ENCODE data around the gene DNAJB5. TPM values are rescaled to one million over a fixed set of nuclear protein-coding genes. Genes with fewer than 3 reads are reported as not detected.
"Not testable (repeated sequence)": the region's sequence is repeated elsewhere in the genome, so short reads cannot be mapped to it uniquely, and the experiment has no call there.

Gene DNAJB5
- total RNA-seq, 4 donors from 2014 or later = 1.1 to 3.7 (median 1.9) TPM

DNA sequence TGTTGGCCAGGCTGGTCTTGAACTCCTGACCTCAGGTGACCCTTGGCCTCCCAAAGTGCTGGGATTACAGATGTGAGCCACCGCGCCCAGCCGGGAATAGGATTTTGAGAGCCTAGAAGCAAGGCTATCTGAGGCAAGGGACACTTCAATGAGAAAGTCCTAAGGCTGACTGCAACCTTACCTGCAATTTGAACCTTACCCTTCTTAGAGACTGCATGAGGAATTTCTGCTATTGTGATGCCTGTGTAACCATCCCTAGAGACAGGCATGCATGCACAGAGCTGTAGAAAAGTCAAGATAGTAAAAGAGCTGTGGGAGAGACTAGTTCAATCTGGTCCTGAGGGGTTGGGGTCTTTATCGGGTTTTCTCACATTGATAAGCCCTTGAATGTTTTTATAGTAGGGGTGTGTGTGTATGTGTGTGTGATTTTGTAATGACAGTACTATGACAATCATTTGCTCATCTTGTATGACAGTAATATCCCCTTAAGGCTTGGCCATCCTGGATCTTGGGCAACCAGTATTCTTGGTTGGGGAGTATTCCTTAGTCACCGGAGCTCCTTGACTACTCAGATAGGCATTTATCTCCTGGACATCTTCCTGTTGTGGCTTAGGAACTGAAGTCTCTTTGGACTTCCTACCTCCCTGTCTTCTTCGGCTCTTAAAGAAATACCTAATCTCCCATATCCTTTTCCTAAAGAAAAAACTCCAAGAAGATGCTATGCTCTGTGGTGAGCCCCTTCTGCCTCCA is 11.2 kb downstream of the DNAJB5 start:
- no peak for DNase-seq (ENCODE audit: low spot score in 2 of 2)
- WGBS, 2 donors = 74 to 81% methylated on average over 6 of the region's 6 CpGs
- H3K4me3 ChIP-seq (ENCODE audit: low read depth, poor library complexity, severe bottlenecking) = no peak overlapping the region
- TF ChIP-seq POLR2A (IDR thresholded peaks at IDR 0.05) = no peak
- intact Hi-C loops (cut with DNase I; ENCODE audit: low total_unique reads) = no loop called here

DNA sequence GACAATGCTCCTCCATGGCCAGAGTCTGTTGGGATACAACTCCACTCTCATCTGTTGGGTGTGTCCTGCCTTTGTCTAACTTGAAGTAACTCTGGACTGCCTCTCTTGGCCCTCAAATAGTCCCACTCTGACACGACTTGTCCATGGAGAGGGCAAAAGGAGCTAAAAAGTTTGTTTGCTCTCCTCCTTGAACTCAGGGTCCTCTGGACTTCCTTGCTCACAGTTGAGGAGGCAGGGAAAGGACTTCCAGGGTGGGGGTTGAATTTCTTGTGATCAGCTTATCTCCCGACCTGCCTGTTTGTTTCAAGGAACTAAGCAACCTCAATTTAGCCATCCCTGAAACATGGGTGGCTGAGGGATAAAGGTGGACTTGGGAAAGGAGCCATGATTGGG is 11.7 kb downstream of the DNAJB5 start:
- intact Hi-C loops (cut with DNase I; ENCODE audit: low total_unique reads) = no loop called here
- H3K4me3 ChIP-seq (ENCODE audit: low read depth, poor library complexity, severe bottlenecking) = no peak overlapping the region
- TF ChIP-seq POLR2A (IDR thresholded peaks at IDR 0.05) = no peak
- TF ChIP-seq, protein P1, sequence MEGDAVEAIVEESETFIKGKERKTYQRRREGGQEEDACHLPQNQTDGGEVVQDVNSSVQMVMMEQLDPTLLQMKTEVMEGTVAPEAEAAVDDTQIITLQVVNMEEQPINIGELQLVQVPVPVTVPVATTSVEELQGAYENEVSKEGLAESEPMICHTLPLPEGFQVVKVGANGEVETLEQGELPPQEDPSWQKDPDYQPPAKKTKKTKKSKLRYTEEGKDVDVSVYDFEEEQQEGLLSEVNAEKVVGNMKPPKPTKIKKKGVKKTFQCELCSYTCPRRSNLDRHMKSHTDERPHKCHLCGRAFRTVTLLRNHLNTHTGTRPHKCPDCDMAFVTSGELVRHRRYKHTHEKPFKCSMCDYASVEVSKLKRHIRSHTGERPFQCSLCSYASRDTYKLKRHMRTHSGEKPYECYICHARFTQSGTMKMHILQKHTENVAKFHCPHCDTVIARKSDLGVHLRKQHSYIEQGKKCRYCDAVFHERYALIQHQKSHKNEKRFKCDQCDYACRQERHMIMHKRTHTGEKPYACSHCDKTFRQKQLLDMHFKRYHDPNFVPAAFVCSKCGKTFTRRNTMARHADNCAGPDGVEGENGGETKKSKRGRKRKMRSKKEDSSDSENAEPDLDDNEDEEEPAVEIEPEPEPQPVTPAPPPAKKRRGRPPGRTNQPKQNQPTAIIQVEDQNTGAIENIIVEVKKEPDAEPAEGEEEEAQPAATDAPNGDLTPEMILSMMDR (IDR thresholded peaks at IDR 0.05) = no peak
- WGBS, 2 donors = 67 to 76% methylated on average over 2 of the region's 2 CpGs
- no peak for DNase-seq (ENCODE audit: low spot score in 2 of 2)

DNA sequence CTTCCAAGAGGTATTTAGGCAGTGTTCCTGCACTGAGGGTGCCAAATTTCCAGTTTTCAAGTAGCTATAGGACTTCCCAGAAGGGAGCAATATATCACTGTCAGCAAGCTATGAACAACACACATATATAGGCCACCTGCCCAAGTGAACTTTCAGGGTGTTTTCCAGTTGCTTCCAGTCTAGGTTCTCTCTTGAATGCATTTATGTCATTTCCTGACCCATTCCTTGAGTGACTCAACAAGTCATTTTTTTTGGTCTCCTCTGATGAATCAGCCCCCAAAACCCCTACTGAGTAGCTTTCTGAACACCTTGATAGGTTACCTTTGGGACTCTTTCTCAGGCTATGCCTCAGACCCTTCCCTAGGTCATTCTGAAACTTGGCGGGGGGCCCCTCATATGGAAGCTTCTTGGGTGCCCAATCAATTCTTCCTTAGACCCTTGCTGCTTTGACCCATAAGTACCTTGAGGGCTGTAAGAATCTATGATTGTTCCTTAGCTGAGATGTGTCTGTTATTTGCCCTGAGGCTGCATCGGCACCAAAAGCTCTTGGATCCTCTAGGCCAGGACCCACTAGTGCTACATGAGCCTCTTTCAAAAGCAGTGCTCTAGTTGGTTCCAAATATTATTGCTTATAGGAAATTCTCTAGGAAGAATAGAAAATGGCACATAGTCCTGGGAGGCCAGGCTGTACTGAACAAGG is 12.4 kb downstream of the DNAJB5 start:
- no peak for TF ChIP-seq POLR2A (IDR thresholded peaks at IDR 0.05)
- TF ChIP-seq, protein P1 (IDR thresholded peaks at IDR 0.05) = no peak
- intact Hi-C loops (cut with DNase I; ENCODE audit: low total_unique reads) = no loop called here
- no peak overlapping the region for H3K4me3 ChIP-seq (ENCODE audit: low read depth, poor library complexity, severe bottlenecking)
- DNase-seq (ENCODE audit: low spot score in 2 of 2) = no peak
- WGBS, 2 donors = 90 to 92% methylated on average over 2 of the region's 2 CpGs

DNA sequence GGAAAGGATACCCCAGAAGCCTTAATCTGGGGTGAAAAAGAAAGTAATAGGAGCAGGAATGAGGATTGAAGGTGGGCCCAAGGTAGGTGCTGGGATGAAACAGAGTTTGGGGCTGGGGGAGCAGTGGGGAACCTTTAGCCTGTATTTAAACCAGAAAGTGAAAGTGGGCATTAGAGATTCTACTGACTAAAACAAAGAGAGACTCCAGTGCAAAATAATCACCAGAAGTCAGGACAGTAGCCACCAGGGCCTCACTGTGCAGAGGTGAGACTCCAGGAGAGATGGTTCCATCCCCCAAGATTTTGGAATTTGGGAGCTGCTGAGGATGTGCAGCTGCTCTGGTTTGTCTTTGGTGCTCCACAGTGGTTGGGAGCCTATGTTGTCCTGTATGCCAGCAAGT is 13.1 kb downstream of the DNAJB5 start:
- intact Hi-C loops (cut with DNase I; ENCODE audit: low total_unique reads) = no loop called here
- no peak overlapping the region for H3K4me3 ChIP-seq (ENCODE audit: low read depth, poor library complexity, severe bottlenecking)
- no peak for TF ChIP-seq POLR2A (IDR thresholded peaks at IDR 0.05)
- TF ChIP-seq, protein P1 (IDR thresholded peaks at IDR 0.05) = no peak
- no peak for DNase-seq (ENCODE audit: low spot score in 2 of 2)

DNA sequence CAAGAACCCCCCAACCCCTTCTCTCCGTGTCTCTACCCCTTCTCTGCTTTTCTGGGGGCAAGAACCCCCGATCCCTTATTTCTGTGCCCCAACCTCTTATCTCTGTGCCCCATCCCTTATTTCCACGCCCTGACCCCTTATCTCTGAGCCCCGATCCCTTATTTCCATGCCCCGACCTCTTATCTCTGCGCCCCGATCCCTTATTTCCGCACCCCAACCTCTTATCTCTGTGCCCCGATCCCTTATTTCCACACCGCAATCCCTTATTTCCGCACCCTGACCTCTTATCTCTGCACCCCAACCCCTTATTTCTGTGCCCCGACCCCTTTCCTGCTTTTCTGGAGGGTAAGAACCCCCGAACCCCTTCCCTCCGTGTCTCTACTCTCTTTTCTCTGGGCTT is 14.8 kb downstream of the DNAJB5 start:
- intact Hi-C loops (cut with DNase I; ENCODE audit: low total_unique reads); DNase-seq (ENCODE audit: low spot score in 2 of 2); H3K4me3 ChIP-seq (ENCODE audit: low read depth, poor library complexity, severe bottlenecking): not testable (repeated sequence)
- WGBS, 2 donors = 87 to 89% methylated on average over 14 of the region's 14 CpGs

DNA sequence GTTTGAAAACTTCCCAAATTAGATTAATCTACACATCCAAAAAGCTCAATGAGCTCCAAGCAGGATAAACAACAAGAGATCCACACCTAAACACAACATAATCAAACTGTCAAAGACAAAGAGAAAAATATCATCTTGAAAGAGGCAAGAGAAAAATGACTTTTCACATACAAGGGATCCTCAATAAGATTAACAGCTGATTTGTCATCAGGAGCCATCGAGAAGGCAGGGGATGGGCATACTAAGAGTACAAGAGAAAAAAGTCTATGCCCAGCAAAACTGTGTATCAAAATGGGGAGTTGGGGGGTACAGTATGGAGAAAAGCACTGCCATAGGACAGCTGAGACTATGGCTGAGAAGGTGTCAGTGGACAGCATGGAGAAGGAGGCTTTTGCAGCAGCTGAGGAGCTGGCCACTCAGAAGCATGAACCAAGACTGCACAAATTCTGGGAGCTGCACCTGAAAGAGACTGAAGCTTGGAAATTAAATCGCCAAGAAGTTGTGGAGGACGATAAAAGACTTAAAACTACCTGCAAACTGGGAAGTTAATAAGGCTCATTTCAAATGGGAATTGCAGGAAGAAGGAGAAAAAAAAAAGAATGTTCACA is 20.9 kb downstream of the DNAJB5 start:
- H3K4me3 ChIP-seq (ENCODE audit: low read depth, poor library complexity, severe bottlenecking) = no peak overlapping the region
- no peak for TF ChIP-seq POLR2A (IDR thresholded peaks at IDR 0.05)
- TF ChIP-seq, protein P1 (IDR thresholded peaks at IDR 0.05) = no peak
- intact Hi-C loops (cut with DNase I; ENCODE audit: low total_unique reads) = no loop called here
- 91 to 96% methylated on average over 3 of the region's 3 CpGs for WGBS, 2 donors
- DNase-seq (ENCODE audit: low spot score in 2 of 2) = no peak

All from lower leg skin (tissue), 4 donors.